AG08395 (cell line): ENCODE results near the gene TERT.

Experiments
- DNase-seq: peaks from one replicate; pipeline ENCODE4 v3.0.0; 2012; ENCODE audit warnings: mixed read lengths, low spot score

The TERT gene

GRCh38 chr5:1206521-1207412 lies 88.1 kb downstream of the TERT start:
- no peak for DNase-seq

- DNase-seq: no peak
These were observed 89.3 kb downstream of the TERT start for GRCh38 chr5:1205255-1206180.

- peak; percentile 27 for DNase-seq
These were observed 90.1 kb downstream of the TERT start for GRCh38 chr5:1204693-1205242.

GRCh38 chr5:1203968-1204692 lies 90.7 kb downstream of the TERT start:
- no peak for DNase-seq

- no peak for DNase-seq
These were observed 91.4 kb downstream of the TERT start for GRCh38 chr5:1203311-1203967.
